GM21737 (cell line): Measurements from ENCODE around the gene SAP30L.

Experiments used
- ATAC-seq: cut with Tn5 transposase; IDR thresholded peaks from one replicate; pipeline ENCODE4 v1.9.1; 2021; ENCODE audit warnings: mild to moderate bottlenecking, moderate library complexity; ENCODE audit not compliant: unreplicated experiment

SAP30L gene

GRCh38 chr5:154505567-154505966 is 59.8 kb downstream of the SAP30L start:
- no peak for ATAC-seq

GRCh38 chr5:154506049-154506715 is 60.4 kb downstream of the SAP30L start:
- no peak for ATAC-seq

GRCh38 chr5:154506716-154507080 is 60.9 kb downstream of the SAP30L start:
- no peak for ATAC-seq

- ATAC-seq: no peak
Observed at GRCh38 chr5:154508114-154508513, 62.3 kb downstream of the SAP30L start.

- no peak for ATAC-seq
Observed at GRCh38 chr5:154509784-154510555, 64.2 kb downstream of the SAP30L start.
